ENCODE measurements around the gene CLEC3A.
"Not testable (repeated sequence)": the region's sequence is repeated elsewhere in the genome, so short reads cannot be mapped to it uniquely, and the experiment has no call there.

CLEC3A gene

GRCh38 chr16:78022347-78023060, at the start of gene CLEC3A:
CLEC3A (plus strand) TSS chr16:78022548; CDS start chr16:78022627, 79 bp downstream.
- H3K4me1 ChIP-seq (ENCODE audit: control insufficient read depth, low read depth, low read length) = peaks cover 9% of the 10 kb centered on the region
- H3K4me3 ChIP-seq (ENCODE audit: low read length) = no peak within 1 kb of the TSS
- H3K36me3 ChIP-seq (ENCODE audit: control insufficient read depth, low read depth, low read length) = no peaks in the 10 kb centered on the region
- H3K27me3 ChIP-seq (ENCODE audit: control insufficient read depth, insufficient read depth, low read length) = no peaks in the 10 kb centered on the region
- no peak within 1 kb of the TSS for H3K27ac ChIP-seq (ENCODE audit: low read length)
- H3K9ac ChIP-seq (ENCODE audit: low read length) = no peak within 1 kb of the TSS
- H3K9me3 ChIP-seq (ENCODE audit: control insufficient read depth, low read depth, low read length) = no peaks in the 10 kb centered on the region

GRCh38 chr16:77974883-77975282, 47.5 kb upstream of the CLEC3A start:
- no peaks in the 10 kb centered on the region for H3K27me3 ChIP-seq (ENCODE audit: control insufficient read depth, insufficient read depth, low read length)
- no peak overlapping the region for H3K4me3 ChIP-seq (ENCODE audit: low read length)
- H3K4me1 ChIP-seq (ENCODE audit: control insufficient read depth, low read depth, low read length) = peaks cover 11% of the 10 kb centered on the region
- no peak overlapping the region for H3K27ac ChIP-seq (ENCODE audit: low read length)
- no peak overlapping the region for H3K9ac ChIP-seq (ENCODE audit: low read length)
- no peaks in the 10 kb centered on the region for H3K9me3 ChIP-seq (ENCODE audit: control insufficient read depth, low read depth, low read length)
- H3K36me3 ChIP-seq (ENCODE audit: control insufficient read depth, low read depth, low read length) = peaks cover 16% of the 10 kb centered on the region

GRCh38 chr16:77975942-77976341, 46.4 kb upstream of the CLEC3A start:
- no peak overlapping the region for H3K9ac ChIP-seq (ENCODE audit: low read length)
- no peaks in the 10 kb centered on the region for H3K27me3 ChIP-seq (ENCODE audit: control insufficient read depth, insufficient read depth, low read length)
- H3K36me3 ChIP-seq (ENCODE audit: control insufficient read depth, low read depth, low read length) = peaks cover 16% of the 10 kb centered on the region
- H3K4me3 ChIP-seq (ENCODE audit: low read length) = no peak overlapping the region
- peaks cover 10% of the 10 kb centered on the region for H3K4me1 ChIP-seq (ENCODE audit: control insufficient read depth, low read depth, low read length)
- no peaks in the 10 kb centered on the region for H3K9me3 ChIP-seq (ENCODE audit: control insufficient read depth, low read depth, low read length)
- H3K27ac ChIP-seq (ENCODE audit: low read length) = no peak overlapping the region

- H3K36me3 ChIP-seq (ENCODE audit: control insufficient read depth, low read depth, low read length) = peaks cover 16% of the 10 kb centered on the region
- no peaks in the 10 kb centered on the region for H3K4me1 ChIP-seq (ENCODE audit: control insufficient read depth, low read depth, low read length)
- no peak overlapping the region for H3K4me3 ChIP-seq (ENCODE audit: low read length)
- no peaks in the 10 kb centered on the region for H3K9me3 ChIP-seq (ENCODE audit: control insufficient read depth, low read depth, low read length)
- H3K27me3 ChIP-seq (ENCODE audit: control insufficient read depth, insufficient read depth, low read length) = no peaks in the 10 kb centered on the region
- no peak overlapping the region for H3K27ac ChIP-seq (ENCODE audit: low read length)
- H3K9ac ChIP-seq (ENCODE audit: low read length) = no peak overlapping the region
Measured at GRCh38 chr16:77977339-77977738, 45.0 kb upstream of the CLEC3A start.

GRCh38 chr16:77985111-77985510, 37.2 kb upstream of the CLEC3A start:
- H3K27me3 ChIP-seq (ENCODE audit: control insufficient read depth, insufficient read depth, low read length) = no peaks in the 10 kb centered on the region
- no peaks in the 10 kb centered on the region for H3K9me3 ChIP-seq (ENCODE audit: control insufficient read depth, low read depth, low read length)
- no peaks in the 10 kb centered on the region for H3K36me3 ChIP-seq (ENCODE audit: control insufficient read depth, low read depth, low read length)
- H3K4me3 ChIP-seq (ENCODE audit: low read length) = no peak overlapping the region
- no peak overlapping the region for H3K27ac ChIP-seq (ENCODE audit: low read length)
- no peak overlapping the region for H3K9ac ChIP-seq (ENCODE audit: low read length)
- H3K4me1 ChIP-seq (ENCODE audit: control insufficient read depth, low read depth, low read length) = no peaks in the 10 kb centered on the region

GRCh38 chr16:77986011-77986740, 36.2 kb upstream of the CLEC3A start:
- Histone ChIP-seq H3K9ac (ENCODE audit: low read length) (no peak overlapping the region), H3K4me3 (ENCODE audit: low read length) (no peak overlapping the region), H3K27ac (ENCODE audit: low read length) (no peak overlapping the region), H3K36me3 (ENCODE audit: control insufficient read depth, low read depth, low read length) (no peaks in the 10 kb centered on the region), H3K27me3 (ENCODE audit: control insufficient read depth, insufficient read depth, low read length) (no peaks in the 10 kb centered on the region), H3K9me3 (ENCODE audit: control insufficient read depth, low read depth, low read length) (no peaks in the 10 kb centered on the region), H3K4me1 (ENCODE audit: control insufficient read depth, low read depth, low read length) (peaks cover 9% of the 10 kb centered on the region)

GRCh38 chr16:77987810-77988209, 34.5 kb upstream of the CLEC3A start:
- no peaks in the 10 kb centered on the region for H3K9me3 ChIP-seq (ENCODE audit: control insufficient read depth, low read depth, low read length)
- H3K27me3 ChIP-seq (ENCODE audit: control insufficient read depth, insufficient read depth, low read length) = no peaks in the 10 kb centered on the region
- H3K27ac ChIP-seq (ENCODE audit: low read length) = no peak overlapping the region
- no peaks in the 10 kb centered on the region for H3K36me3 ChIP-seq (ENCODE audit: control insufficient read depth, low read depth, low read length)
- H3K4me3 ChIP-seq (ENCODE audit: low read length) = no peak overlapping the region
- H3K9ac ChIP-seq (ENCODE audit: low read length) = no peak overlapping the region
- peaks cover 23% of the 10 kb centered on the region for H3K4me1 ChIP-seq (ENCODE audit: control insufficient read depth, low read depth, low read length)

- Histone ChIP-seq H3K4me1 (ENCODE audit: control insufficient read depth, low read depth, low read length) (peaks cover 34% of the 10 kb centered on the region), H3K27me3 (ENCODE audit: control insufficient read depth, insufficient read depth, low read length) (no peaks in the 10 kb centered on the region), H3K27ac (ENCODE audit: low read length) (no peak overlapping the region), H3K9me3 (ENCODE audit: control insufficient read depth, low read depth, low read length) (no peaks in the 10 kb centered on the region), H3K4me3 (ENCODE audit: low read length) (no peak overlapping the region), H3K36me3 (ENCODE audit: control insufficient read depth, low read depth, low read length) (no peaks in the 10 kb centered on the region), H3K9ac (ENCODE audit: low read length) (no peak overlapping the region)
Measured at GRCh38 chr16:77989846-77990245, 32.5 kb upstream of the CLEC3A start.

GRCh38 chr16:77991701-77992100, 30.6 kb upstream of the CLEC3A start:
- no peaks in the 10 kb centered on the region for H3K27me3 ChIP-seq (ENCODE audit: control insufficient read depth, insufficient read depth, low read length)
- H3K36me3 ChIP-seq (ENCODE audit: control insufficient read depth, low read depth, low read length) = no peaks in the 10 kb centered on the region
- peaks cover 7% of the 10 kb centered on the region for H3K9me3 ChIP-seq (ENCODE audit: control insufficient read depth, low read depth, low read length)
- peak overlapping the region; percentile 60 for H3K27ac ChIP-seq (ENCODE audit: low read length)
- peak overlapping the region; percentile 12 for H3K9ac ChIP-seq (ENCODE audit: low read length)
- H3K4me1 ChIP-seq (ENCODE audit: control insufficient read depth, low read depth, low read length) = peaks cover 34% of the 10 kb centered on the region
- no peak overlapping the region for H3K4me3 ChIP-seq (ENCODE audit: low read length)

GRCh38 chr16:77992381-77992780, 30.0 kb upstream of the CLEC3A start:
- not testable (repeated sequence) for H3K9me3 ChIP-seq (ENCODE audit: control insufficient read depth, low read depth, low read length); H3K4me3 ChIP-seq (ENCODE audit: low read length); H3K36me3 ChIP-seq (ENCODE audit: control insufficient read depth, low read depth, low read length); H3K9ac ChIP-seq (ENCODE audit: low read length); H3K27me3 ChIP-seq (ENCODE audit: control insufficient read depth, insufficient read depth, low read length)
- Histone ChIP-seq H3K4me1 (ENCODE audit: control insufficient read depth, low read depth, low read length) (peaks cover 34% of the 10 kb centered on the region), H3K27ac (ENCODE audit: low read length) (peak overlapping the region; percentile 87)

GRCh38 chr16:77993111-77993985, 29.0 kb upstream of the CLEC3A start:
- Histone ChIP-seq H3K4me3 (ENCODE audit: low read length) (peak overlapping the region; percentile 7), H3K9ac (ENCODE audit: low read length) (peak overlapping the region; percentile 39), H3K27ac (ENCODE audit: low read length) (peak overlapping the region; percentile 87), H3K4me1 (ENCODE audit: control insufficient read depth, low read depth, low read length) (peaks cover 34% of the 10 kb centered on the region), H3K9me3 (ENCODE audit: control insufficient read depth, low read depth, low read length) (peaks cover 7% of the 10 kb centered on the region), H3K36me3 (ENCODE audit: control insufficient read depth, low read depth, low read length) (no peaks in the 10 kb centered on the region), H3K27me3 (ENCODE audit: control insufficient read depth, insufficient read depth, low read length) (no peaks in the 10 kb centered on the region)
